CD4-positive, alpha-beta T cell (primary cell): ENCODE results near the gene AFAP1L1. TPM values are rescaled to one million over a fixed set of nuclear protein-coding genes. Genes with fewer than 3 reads are reported as not detected.

Experiments used
- ATAC-seq: fragments of 200-7000 bp; cut with Tn5 transposase; one replicate; pipeline ENCODE4 v1.10.0; 2022; ENCODE audit warnings: mild to moderate bottlenecking; ENCODE audit not compliant: poor library complexity
- CTCF ChIA-PET: fragments of 350-600 bp; sonication (Branson Sonifier 250); formaldehyde crosslinking; loops from one replicate; lab custom pipeline; 2021; ENCODE audit warnings: antibody characterized with exemption, inconsistent platforms; lab: Charles Lee
- POLR2A ChIA-PET: fragments of 350-600 bp; sonication (Branson Sonifier 250); formaldehyde crosslinking; loops from one replicate; lab custom pipeline; 2021; ENCODE audit warnings: antibody characterized with exemption, inconsistent platforms; lab: Charles Lee
- DNase-seq, 14 experiments: peaks; one replicate each; pipeline ENCODE4 v3.0.0-alpha.2; 2013 to 2020; ENCODE audit warnings: mixed read lengths in 2 of 14
- H3K27ac ChIP-seq, 2 donors: one replicate each; pipeline versions ENCODE4 v1.5.1 to v1.7.0; 2013; ENCODE audit warnings: low read length in 2 of 2, low read depth in 1 of 2, mild to moderate bottlenecking in 1 of 2
- H3K27me3 ChIP-seq, 2 experiments: 1 replicate in 1 of 2; 2 replicates in 1 of 2; pipeline versions ENCODE4 v1.6.1 to v1.7.0; 2013; ENCODE audit warnings: low read length in 2 of 2, control low read depth in 1 of 2, mild to moderate bottlenecking in 1 of 2, moderate library complexity in 1 of 2; ENCODE audit not compliant: insufficient read depth in 2 of 2, control insufficient read depth in 1 of 2
- H3K36me3 ChIP-seq: one replicate; pipeline ENCODE4 v1.6.1; 2013; ENCODE audit warnings: low read length, control low read depth; ENCODE audit not compliant: insufficient read depth
- H3K4me1 ChIP-seq: one replicate; pipeline ENCODE4 v1.6.1; 2013; ENCODE audit warnings: low read length, control low read depth; ENCODE audit not compliant: insufficient read depth
- H3K4me3 ChIP-seq: one replicate; pipeline ENCODE4 v1.5.1; 2013; ENCODE audit warnings: mild to moderate bottlenecking, low read length, moderate library complexity
- H3K9me3 ChIP-seq, 2 experiments: 1 replicate in 1 of 2; 2 replicates in 1 of 2; pipeline versions ENCODE4 v1.6.1 to v1.7.0; 2013; ENCODE audit warnings: low read length in 2 of 2, mild to moderate bottlenecking in 2 of 2, control low read depth in 1 of 2, moderate library complexity in 1 of 2; ENCODE audit not compliant: control insufficient read depth in 1 of 2, insufficient read depth in 1 of 2
- H3K27ac Mint-ChIP-seq: one replicate; pipeline ENCODE4 v1.8.0; 2020; ENCODE audit warnings: mixed read lengths
- H3K27me3 Mint-ChIP-seq: one replicate; pipeline ENCODE4 v1.8.0; 2021; ENCODE audit warnings: mixed read lengths
- H3K36me3 Mint-ChIP-seq: one replicate; pipeline ENCODE4 v1.8.0; 2021; ENCODE audit warnings: low read depth, mixed read lengths
- H3K4me1 Mint-ChIP-seq: one replicate; pipeline ENCODE4 v1.8.0; 2021; ENCODE audit warnings: low read depth, mixed read lengths
- H3K4me3 Mint-ChIP-seq: one replicate; pipeline ENCODE4 v1.8.0; 2020; ENCODE audit warnings: mild to moderate bottlenecking, mixed read lengths
- H3K9me3 Mint-ChIP-seq: one replicate; pipeline ENCODE4 v1.8.0; 2020; ENCODE audit warnings: mixed read lengths
- intact Hi-C, 2 experiments: fragments of 100-400 bp; cut with DNase I in 1 of 2; cut with micrococcal nuclease in 1 of 2; formaldehyde crosslinking; loops; one replicate each; pipeline versions ENCODE4 v1.15.1 to v1.9.0; 2023 to 2025; cut with DNase I, micrococcal nuclease
- total RNA-seq, 174 experiments: library from RNA in 2 of 174; stranded (reverse) in 2 of 174; gene quantifications; one replicate each; pipeline ENCODE4 v1.2.3 and lab custom pipeline; 2021 to 2026
- TF ChIP-seq, protein P1 (sequence below): fragments of 200-600 bp; IDR thresholded peaks from one replicate; pipeline ENCODE4 v1.8.0; 2022; ENCODE audit warnings: antibody characterized with exemption, mild to moderate bottlenecking

AFAP1L1 gene
- total RNA-seq, 2 experiments from 2014 or later: 0.47 to 0.56 TPM

DNA sequence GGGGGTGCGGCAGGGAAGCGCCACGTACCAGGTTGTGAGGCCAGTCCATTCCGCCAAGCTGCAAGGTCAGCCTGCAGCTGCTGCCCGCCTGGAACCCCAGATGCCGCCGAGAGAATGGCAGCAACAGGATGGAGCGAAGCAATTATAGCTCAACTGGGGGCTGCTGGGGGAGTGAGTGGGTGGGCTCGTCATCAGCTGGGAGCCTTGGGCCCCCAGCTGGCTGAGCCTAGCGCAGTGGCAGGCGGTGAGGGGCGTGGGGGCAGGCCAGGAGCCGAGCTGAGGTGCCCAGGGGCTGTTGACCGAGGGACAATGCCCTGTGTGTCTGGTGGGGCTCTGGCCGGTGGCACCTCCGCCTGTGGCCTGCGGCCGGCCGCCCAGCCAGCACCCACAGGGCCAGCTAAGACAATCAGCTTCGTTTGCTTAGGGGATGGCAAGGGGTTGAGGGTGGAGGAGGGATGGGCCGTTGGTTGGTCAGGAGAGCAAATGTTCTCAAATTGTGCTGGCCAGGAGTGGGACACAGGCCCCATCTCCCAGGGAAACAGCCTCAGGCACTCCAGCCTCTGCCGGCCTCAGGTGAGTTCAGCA is 107.6 kb downstream of the AFAP1L1 start, which contains the start of gene IL17B:
TSS of gene IL17B (minus strand) at position 116 of the 585 bp plus-strand sequence. CDS start at position 49, 67 bp downstream.
- no peaks in the 10 kb centered on the region for H3K4me1 Mint-ChIP-seq
- ATAC-seq (no peak), DNase-seq (no peak)
- H3K4me3 Mint-ChIP-seq: no peak within 1 kb of the TSS
- POLR2A ChIA-PET: interaction anchor here (0.6 kb wide), 1 partner anchor 115 kb away, joined by 3 read pairs; no protein-coding TSS in a partner anchor
- H3K27me3 ChIP-seq: no peaks in the 10 kb centered on the region
- CTCF ChIA-PET: no interaction called here
- peaks cover 3% of the 10 kb centered on the region for H3K36me3 ChIP-seq
- TF ChIP-seq, protein P1, sequence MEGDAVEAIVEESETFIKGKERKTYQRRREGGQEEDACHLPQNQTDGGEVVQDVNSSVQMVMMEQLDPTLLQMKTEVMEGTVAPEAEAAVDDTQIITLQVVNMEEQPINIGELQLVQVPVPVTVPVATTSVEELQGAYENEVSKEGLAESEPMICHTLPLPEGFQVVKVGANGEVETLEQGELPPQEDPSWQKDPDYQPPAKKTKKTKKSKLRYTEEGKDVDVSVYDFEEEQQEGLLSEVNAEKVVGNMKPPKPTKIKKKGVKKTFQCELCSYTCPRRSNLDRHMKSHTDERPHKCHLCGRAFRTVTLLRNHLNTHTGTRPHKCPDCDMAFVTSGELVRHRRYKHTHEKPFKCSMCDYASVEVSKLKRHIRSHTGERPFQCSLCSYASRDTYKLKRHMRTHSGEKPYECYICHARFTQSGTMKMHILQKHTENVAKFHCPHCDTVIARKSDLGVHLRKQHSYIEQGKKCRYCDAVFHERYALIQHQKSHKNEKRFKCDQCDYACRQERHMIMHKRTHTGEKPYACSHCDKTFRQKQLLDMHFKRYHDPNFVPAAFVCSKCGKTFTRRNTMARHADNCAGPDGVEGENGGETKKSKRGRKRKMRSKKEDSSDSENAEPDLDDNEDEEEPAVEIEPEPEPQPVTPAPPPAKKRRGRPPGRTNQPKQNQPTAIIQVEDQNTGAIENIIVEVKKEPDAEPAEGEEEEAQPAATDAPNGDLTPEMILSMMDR: no peak
- H3K4me3 ChIP-seq: no peak within 1 kb of the TSS
- no peak within 1 kb of the TSS for H3K27ac Mint-ChIP-seq
- H3K4me1 ChIP-seq: peaks cover 7% of the 10 kb centered on the region
- no peaks in the 10 kb centered on the region for H3K9me3 Mint-ChIP-seq
- peaks cover 4% of the 10 kb centered on the region for H3K36me3 Mint-ChIP-seq
- H3K27me3 Mint-ChIP-seq: no peaks in the 10 kb centered on the region
- intact Hi-C loops: loop anchor here in 1 of 2 experiments (10.0 kb wide), 1 partner anchor 234 kb away; the partner anchor contains the start of gene ABLIM3
- no peak within 1 kb of the TSS for H3K27ac ChIP-seq
- no peaks in the 10 kb centered on the region for H3K9me3 ChIP-seq

DNA sequence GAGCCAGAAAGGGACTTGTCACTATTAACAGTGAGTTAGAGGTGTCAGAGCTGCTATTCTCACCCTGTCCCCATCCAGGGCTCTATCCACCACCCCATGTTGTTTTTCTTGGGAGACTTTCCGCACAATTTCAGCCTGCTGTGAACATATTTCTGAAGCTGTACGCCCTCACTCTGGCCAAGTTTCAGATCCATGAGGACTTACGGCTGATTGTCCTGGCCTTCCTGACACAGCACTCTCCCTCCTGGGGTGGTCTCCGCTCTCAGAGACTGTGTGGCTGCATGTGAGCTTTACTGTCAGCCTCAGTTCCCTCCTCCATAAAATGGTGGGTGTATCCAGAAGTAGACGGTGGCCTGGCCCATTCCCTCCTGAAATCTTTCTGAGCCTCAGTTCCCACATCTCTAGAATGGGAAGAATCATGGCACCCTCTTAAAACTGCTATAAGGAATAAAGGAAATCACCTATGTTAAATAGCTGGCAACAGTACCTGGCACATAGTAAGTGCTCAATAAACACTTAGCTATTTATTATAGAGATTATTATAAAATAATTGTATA is 108.2 kb downstream of the AFAP1L1 start:
- CTCF ChIA-PET: no interaction called here
- Mint-ChIP-seq H3K27me3 (no peaks in the 10 kb centered on the region), H3K4me1 (no peaks in the 10 kb centered on the region), H3K4me3 (no peak overlapping the region), H3K36me3 (peaks cover 4% of the 10 kb centered on the region), H3K27ac (no peak overlapping the region), H3K9me3 (no peaks in the 10 kb centered on the region)
- Histone ChIP-seq H3K9me3 (no peaks in the 10 kb centered on the region), H3K4me1 (peaks cover 7% of the 10 kb centered on the region), H3K27ac (no peak overlapping the region), H3K27me3 (no peaks in the 10 kb centered on the region), H3K4me3 (no peak overlapping the region), H3K36me3 (peaks cover 3% of the 10 kb centered on the region)
- intact Hi-C loops: loop anchor here in 1 of 2 experiments (2.0 to 10.0 kb wide), 2 partner anchors 53 to 235 kb away; partner anchors contain the start of gene ABLIM3
- TF ChIP-seq, protein P1: no peak
- ATAC-seq (no peak), DNase-seq (no peak)
- POLR2A ChIA-PET: interaction anchor here (0.6 kb wide), 1 partner anchor 114 kb away, joined by 3 read pairs; no protein-coding TSS in a partner anchor

DNA sequence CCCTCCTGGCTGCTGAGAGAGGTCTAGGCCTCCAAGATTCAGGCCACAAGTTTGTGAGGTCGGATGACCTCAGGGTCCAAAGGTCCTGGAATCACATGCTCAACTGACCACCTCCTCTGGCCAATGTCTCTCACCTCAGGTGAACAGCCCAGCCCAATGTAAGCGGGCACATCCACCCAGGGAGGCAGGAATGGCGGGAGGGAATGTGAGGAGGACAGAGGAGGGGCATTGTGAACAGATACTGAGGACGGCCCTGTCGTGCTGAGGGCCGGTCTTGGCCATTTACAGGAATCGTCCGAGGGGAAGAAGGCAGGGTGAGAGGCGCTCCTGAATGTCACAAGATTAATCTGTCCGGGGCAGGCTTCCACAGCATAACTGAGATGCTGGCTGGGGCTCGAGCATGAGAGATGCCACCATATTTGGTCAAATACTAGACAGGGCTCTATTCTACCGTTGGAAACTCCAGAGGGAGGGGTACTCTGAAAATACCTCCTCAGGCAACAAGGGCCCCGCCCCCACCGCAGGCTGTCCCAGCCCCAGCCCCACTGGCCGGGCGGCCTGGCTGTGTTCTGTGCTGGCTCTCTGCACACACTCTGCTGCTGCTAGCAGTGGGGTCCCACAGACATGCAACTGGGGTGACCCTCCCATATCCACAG is 108.9 kb downstream of the AFAP1L1 start:
- CTCF ChIA-PET: no interaction called here
- Histone ChIP-seq H3K9me3 (no peaks in the 10 kb centered on the region), H3K36me3 (peaks cover 3% of the 10 kb centered on the region), H3K4me1 (peaks cover 7% of the 10 kb centered on the region), H3K27me3 (no peaks in the 10 kb centered on the region), H3K4me3 (no peak overlapping the region), H3K27ac (no peak overlapping the region)
- Mint-ChIP-seq H3K27me3 (no peaks in the 10 kb centered on the region), H3K4me3 (no peak overlapping the region), H3K27ac (no peak overlapping the region), H3K9me3 (no peaks in the 10 kb centered on the region), H3K36me3 (peaks cover 4% of the 10 kb centered on the region), H3K4me1 (no peaks in the 10 kb centered on the region)
- ATAC-seq (no peak), DNase-seq (peak in 1 of 14 experiments; percentile 6)
- intact Hi-C loops: loop anchor here in 1 of 2 experiments (2.0 kb wide), 1 partner anchor 52 kb away; no protein-coding TSS in a partner anchor
- TF ChIP-seq, protein P1: no peak
- POLR2A ChIA-PET: interaction anchor here (1.1 to 1.5 kb wide), 2 partner anchors 12 to 42 kb away, joined by 3 read pairs; no protein-coding TSS in a partner anchor
